HG03432 (cell line): ENCODE results near the gene NKX3-2.
"Not testable (repeated sequence)": the region's sequence is repeated elsewhere in the genome, so short reads cannot be mapped to it uniquely, and the experiment has no call there.

ENCODE experiments used
- ATAC-seq: cut with Tn5 transposase; IDR thresholded peaks from one replicate; pipeline ENCODE4 v1.9.1; 2021; ENCODE audit warnings: mild to moderate bottlenecking, moderate library complexity; ENCODE audit not compliant: unreplicated experiment

The NKX3-2 gene

DNA sequence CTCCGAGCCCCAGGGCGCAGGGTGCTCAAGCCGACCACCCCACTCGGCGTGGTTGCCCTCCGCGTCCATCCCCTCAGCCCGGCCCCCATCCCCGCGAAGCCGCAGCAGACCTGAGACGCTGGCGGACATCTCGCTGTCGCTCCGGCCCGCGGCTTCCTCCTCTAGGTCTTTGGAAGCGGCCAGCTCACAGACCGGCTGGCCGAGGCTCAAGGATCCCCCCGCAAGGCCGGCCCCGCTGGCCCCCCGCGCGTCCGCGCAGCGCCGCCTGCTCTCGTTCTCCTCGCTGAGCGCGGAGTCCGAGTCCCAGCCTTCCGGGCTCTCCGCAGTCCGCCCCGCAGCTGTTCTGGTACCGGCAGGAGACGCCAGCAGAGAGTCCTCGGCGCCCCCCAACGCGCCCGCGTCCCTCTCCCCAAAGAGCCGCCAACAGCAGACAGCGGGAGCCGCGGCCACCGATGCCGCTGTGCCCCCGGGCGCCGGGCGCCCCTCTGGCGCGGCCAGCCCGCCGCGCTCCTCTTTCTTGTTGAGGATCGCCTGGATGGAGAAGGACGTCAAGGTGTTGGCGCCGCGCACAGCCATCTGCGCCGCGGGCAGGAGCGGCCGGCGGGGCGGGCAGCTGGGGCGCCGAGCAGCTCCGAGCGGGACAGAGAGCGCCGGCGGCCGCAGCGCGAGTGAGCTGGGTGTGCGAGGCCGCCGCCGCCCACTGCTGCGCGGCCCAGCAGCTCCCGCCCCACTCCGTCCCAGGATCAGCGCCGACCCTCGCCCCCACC lies at the start of gene NKX3-2:
TSS of gene NKX3-2 (minus strand) at position 670 of the 767 bp plus-strand sequence. CDS start at position 576, 94 bp downstream.
- no peak for ATAC-seq

DNA sequence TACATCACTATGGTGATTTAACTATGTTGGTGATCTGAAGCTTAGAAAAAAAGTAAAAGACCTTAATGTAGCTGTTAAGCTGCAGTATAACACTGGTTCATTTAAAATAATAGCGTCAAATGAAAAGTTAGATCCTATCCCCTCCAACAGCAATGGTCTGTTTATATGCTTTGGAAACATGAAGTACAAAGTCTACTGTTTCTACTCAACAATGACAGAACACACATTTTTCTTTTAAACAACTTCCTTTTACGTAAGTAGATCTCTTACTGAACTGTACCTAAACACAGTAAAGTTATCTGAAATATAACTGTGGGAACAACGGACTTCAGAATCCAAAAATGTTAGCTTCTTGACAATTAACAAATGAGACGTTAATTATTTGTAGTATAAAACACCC lies 47.9 kb upstream of the NKX3-2 start:
- no peak for ATAC-seq

DNA sequence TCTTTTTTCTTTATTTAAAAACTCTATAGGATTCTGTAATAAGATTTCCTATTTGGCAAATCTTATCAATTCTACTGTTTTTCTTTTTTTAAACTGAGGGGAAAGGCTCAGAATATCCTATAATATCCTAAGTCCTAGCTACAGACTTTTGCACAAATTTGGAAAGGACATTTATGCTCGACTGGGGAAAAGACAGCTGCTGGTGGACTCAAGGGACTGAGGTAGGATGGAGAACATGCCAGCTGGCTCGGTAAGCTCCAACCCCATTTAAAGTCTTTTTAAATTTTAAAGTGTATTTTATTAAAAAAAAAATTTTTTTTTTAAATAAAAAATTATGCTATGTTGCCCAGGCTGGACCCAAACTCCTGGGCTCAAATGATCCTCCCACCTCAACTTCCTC lies 46.5 kb upstream of the NKX3-2 start:
- ATAC-seq: no peak

DNA sequence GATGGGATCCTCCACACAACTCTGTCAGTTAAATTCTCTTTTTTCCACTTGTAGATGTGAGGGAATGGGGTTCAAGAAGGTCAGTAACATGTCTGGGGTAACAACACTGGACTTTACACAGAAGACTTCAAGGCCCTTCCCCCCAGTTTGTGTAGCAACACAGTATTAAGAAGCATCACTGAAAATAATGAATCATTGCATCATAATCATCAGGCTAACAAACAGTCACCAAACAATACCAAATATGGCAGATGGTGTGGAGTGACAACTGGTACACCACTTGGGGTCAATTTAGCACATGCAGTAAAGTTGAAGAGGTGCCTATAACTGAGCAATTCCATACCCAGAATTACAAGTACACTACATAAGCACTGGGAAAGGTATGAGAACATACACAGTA lies 44.6 kb upstream of the NKX3-2 start:
- no peak for ATAC-seq

DNA sequence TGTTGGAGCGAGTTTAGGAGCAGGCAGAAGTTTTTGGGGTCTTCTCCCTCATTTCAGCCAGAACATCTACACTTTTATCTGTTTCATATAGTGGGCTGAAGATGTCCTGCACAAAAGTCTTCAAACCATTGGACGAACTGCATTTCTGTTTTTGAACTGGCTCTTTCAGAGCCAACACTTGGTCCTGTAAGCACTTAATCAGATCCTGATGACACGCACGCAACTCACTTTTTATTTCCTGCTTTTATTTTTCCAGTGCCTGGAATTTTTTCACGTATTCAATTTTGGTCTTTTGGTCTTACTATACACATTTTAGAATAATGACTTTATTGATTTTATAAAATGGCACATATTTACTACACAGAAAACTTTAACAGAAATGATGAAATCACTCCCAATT lies 40.2 kb upstream of the NKX3-2 start:
- ATAC-seq: no peak

DNA sequence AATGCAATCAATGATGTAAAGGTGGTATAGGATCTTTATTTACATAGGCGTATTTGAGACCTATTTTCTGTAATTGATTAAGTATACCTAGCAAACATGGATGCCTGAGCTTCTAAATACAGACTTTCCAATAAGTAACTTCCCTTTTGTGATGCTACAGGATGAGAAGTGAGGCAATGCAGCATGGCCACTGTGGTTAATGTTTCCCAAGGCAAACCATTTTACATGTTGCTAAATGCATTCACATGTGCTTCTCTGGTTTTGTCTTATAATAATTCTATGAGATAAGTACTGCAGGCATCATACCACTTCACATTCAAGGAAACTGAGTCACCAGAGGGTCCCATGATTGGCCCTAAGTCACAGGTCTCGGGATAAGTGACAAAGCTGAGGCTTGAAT lies 35.7 kb upstream of the NKX3-2 start:
- no peak for ATAC-seq

DNA sequence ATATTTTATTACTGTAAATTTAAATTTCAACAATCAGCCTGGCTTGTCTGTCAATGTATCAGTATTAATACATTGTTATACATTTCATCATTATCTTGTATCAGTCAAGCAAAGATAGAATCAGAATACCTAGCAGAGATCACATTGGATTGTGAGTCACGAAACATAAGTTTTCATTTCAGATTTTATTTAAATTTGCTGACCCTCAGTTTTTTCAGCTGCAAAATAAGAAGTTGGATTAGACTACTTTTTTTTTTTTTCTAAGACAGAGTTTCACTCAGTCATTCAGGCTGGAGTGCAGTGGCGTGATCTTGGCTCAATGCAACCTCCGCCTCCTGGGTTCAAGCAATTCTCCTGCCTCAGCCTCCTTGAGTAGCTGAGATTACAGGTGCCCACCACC lies 33.4 kb upstream of the NKX3-2 start:
- no peak for ATAC-seq

DNA sequence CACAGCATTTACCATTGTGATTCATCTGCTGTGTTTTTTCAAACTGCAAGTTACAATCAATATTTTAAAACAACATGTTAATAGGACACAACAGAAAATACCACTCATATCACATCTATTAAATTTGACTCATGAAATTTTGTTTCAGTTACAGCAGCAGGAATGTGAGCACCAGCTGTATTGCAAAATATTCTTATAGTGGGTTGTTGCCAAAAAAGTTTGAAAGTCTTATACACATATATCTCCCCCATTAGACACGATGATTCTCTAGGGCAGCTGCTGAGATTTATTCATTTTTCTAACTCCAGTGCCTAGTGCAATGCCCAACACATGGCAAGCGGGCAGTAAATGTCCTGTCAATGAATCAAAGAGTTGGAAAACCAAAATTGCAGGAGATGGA lies 26.6 kb upstream of the NKX3-2 start:
- no peak for ATAC-seq

DNA sequence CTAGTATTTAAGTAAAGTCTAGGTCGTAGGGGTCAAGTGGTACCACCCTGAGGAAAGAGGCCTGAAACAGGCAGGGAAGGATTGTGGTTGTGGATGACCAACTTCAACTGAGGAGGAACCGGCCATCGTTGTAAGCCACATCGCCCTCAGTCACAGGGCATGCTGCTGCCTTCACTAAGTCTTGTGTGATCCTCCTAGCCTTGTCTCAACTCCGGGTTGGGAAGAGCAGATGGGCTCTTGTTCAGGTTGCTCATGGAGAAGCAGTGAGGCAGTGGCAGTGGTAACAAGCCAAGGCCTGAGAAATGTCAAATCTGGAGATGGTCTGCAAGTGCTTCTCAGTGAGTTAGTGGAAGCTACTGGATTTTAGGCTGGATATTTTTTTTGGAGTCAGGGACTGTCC lies 22.8 kb upstream of the NKX3-2 start:
- no peak for ATAC-seq

DNA sequence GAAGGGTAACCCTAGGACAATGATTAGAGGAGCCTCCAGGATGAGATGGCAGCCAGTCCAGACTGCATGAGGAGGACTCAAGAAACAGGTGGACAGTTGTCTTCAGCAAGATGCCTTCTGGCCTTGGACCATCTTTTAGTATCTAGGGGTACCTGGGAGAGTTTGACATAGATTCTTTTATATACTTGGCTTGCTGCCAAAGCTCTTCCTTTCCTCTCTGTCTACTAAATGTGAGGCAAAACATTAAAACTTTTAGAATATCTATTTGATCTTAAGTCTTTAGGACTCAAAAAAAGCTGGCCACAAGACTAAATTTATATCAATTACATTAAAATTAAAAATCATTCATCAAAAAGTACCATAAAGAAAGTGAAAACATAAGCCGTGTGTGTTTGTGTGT lies 18.6 kb upstream of the NKX3-2 start:
- no peak for ATAC-seq

DNA sequence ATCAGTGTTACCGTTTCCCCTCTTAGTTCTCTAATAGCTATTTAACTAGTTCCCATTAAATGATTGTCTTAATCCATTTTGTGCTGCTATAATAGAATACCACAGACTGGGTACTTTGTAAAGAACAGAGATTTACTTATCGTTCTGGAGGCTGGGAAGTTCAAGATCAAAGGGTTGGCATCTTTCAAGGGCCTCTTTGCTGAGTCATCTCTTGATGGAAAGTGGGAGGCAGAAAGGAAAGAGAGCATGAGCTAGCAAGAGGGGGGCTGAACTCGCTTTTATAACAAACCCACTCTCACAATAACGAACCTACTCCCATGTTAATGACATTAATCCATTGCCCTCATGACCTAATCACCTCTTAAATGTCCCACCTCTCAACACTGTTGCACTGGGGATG lies 17.4 kb upstream of the NKX3-2 start:
- no peak for ATAC-seq

DNA sequence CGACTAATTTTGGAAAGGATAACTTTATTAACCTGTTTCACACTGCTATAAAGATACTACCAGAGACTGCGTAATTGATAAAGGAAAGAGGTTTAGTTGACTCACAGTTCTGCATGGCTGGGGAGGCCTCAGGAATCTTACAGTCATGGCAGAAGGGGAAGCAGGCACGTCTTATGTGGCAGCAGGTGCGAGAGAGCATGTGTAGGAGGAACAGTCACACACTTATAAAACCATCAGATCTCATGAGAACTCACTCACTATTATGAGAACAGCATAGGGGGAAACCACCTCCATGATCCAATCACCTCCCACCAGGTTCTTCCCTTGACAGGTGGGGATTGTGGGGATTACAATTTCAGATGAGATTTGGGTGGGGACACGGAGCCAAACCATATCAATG lies 15.8 kb upstream of the NKX3-2 start:
- ATAC-seq: not testable (repeated sequence)

DNA sequence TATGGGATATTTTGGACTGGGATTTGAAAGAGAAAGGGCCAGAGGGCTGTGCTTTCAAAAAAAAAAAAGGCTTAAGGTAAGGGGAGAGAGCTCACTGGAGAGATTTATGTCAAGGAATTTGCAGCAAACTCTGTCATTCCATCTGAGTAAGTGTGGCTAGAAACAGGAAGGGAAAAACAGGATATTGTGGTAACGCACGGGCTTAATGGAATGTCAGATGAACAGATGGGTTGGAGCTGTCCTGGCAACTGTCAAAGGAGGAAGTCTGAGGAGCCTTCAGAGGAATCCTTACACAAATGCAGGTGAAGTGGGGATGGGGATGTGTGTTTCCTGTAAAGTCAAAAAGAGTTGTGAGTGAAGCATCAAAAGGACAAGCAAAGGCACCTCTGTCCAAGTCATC lies 15.1 kb upstream of the NKX3-2 start:
- ATAC-seq: no peak

DNA sequence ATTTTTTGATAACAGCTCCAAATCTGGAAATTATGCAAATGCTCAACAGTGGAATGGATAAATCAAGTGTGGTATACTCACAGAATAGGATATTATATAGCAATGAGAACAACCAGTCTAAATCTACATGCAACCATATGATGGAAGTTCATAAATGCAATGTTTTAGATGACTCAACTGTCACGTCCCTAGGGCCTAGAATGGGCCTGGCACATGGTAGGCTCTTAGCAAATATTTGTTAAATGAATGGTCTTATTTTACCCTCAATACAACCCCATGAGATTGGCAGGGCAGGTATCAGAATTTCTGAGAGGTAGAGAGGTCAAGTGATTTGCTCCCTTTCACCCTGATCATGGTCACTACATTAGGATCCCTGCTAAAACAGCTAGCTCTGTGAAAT lies 14.6 kb upstream of the NKX3-2 start:
- no peak for ATAC-seq

DNA sequence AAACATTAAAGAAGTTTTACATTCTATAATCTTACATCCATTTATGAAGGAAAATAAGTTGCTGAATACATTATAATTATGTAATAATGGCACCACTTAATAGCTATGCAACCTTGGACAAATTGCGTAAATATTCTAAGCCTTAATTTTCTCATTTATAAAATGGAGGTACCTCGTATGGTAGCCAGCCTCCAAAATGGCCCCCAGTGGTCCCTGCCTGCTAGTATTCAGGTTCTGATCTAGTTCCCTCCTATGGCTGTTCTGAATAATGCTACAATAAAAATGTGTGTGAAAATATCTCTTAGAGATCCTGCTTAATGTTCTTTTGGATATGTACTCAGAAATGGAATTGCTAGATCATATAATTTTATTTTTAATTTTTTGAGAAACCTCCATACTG lies 11.0 kb upstream of the NKX3-2 start:
- ATAC-seq: no peak

DNA sequence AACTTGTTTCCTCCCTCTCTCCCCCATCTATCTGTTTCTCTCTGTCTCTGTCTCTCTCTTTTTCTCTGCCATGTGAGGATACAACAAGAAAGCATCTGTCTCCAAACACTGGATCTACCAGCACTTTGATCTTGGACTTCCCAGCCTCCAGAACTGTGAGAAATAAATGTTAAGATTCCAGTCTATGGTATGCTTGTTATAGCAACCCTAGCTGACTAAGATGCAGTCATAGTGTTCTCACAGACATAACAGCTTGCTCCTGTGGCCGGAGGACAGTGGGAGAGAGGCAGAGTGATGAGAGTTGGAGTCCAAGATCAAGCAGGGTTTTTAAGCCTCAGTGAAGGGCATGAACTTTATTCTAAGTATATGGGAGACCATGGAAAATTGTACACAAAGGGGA lies 8.8 kb upstream of the NKX3-2 start:
- ATAC-seq: no peak

DNA sequence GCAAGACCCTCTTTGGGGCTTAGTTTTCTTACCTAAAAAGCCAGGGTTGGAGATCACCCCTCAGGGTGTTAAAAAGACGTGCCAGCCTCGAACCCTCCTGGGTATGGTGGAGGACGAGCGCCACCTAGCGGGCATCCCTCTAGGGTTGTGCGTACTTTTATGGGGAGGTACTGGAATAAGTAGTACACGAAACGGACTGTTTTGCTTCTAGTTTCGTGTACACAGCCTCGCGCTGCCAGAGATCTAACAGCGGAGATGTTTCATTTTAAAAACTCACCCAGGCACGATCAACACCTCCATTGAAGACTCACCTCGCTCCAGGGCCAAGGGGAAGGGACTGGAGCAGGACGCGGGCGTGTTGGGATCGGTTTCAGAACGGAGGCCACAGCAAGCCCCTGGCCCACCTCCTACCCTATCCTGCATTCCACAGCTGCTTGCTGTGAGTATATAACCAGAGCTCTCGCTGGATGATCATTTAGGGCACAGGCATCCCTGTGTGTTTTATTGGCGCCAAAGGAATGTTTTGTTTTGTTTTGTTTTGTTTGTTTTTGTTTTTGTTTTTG lies 4.8 kb upstream of the NKX3-2 start:
- ATAC-seq: peak; percentile 70

DNA sequence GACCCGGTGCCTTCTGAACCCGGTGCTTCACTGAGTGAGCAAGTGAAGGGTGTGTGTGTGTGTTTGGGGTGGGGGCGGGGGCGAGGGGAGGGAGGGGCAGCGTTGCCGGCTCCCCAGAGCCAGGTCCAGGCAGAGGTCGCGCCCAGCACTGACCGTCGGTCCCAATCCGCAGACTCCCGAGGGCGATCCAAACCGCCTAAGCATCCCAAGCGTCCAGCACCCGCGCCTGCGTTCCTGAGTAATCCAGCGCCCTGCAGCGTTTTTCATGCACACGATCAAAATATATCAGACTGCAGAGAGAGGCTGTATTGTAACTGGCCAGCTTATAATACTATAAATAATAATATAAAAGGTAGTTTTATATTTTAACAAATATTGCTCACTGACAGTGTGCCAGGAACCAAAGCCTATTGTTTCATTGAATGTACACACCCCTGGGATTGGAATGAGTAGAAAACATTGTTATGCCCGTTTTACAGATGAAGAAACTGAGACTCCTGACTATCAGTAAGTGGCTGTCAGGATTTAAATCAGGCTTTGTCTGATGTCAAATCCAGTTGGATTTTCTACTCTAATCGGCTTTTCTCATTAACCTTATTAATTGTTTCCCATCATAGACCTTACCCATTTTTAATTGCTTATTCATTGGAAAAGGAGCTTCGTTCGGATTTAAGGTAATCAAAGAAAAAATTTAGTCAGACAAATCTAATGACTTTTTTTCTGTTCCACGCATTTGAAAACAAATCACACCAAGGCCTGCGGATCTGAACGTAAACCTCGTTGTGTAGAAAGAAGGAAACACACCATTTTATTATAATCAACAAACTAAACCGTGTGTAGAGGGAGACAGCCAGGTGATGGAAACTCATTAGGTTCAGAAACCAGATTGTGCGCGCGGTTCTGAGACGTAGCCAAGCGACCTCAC lies 4.0 kb upstream of the NKX3-2 start:
- ATAC-seq: peak; percentile 2

DNA sequence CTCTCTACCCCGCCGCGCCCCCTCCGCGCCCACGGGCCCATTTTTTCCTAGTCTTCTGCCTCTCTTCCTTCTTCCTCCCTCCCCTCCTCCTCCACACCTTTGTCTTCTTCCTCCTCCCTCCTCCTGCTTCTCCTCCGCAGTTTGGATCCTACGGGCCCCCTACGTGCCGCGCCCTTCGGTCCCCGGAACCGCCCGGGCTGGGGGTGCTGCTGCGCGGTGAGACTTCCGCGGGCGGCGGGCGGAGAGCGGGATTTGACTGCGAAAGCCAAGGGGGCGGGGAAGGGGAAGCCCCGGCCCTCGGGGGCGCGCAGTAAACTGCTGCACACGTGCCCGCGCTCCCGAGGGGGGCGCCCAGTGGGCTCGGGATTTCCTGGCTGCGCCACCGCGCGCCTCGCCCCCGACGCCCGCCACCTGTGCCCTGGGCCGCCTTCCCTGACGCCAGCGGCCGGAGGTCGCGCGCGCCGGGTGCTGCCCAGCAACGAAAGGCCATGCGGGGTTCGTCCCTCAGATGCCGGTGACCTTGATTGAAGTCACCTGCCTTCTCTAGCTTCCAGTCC lies 3.3 kb upstream of the NKX3-2 start:
- peak; percentile 18 for ATAC-seq

DNA sequence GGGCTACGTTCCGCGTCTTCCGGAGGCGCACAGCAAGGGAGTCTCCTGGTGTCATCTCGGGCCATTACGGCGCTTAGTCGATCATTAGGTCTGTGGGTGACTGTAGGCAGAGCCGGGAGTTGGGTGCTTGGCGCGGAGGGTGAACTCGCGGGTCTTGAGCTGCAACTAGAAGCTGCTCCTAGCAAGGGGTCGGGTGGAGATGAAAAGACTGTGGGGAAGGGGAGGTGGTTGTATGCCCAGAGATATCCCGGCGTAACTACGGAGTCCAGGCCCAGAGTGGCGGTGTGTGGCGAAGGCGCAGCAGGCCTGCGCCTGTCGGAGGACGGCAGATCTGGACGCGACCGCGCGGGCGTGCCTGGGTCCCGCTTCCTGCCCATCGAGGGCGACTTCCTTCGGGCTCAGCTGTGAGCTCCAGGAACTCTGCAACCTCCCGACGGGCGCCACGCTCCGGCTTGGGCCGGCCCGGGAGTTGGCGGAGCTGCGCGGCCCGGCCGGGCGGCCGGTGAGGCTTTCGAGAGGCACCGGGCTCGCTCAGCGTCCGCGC lies 2.7 kb upstream of the NKX3-2 start:
- ATAC-seq: peak; percentile 18
